Measurements from ENCODE around the gene PDZD2.

Gene PDZD2

GRCh38 chr5:32144378-32145207 is 505.7 kb downstream of the PDZD2 start:
- Histone ChIP-seq H3K27me3 (ENCODE audit: low read depth, low read length) (no peaks in the 10 kb centered on the region), H3K79me2 (ENCODE audit: low read length) (peaks cover 80% of the 10 kb centered on the region), H3K9me3 (ENCODE audit: insufficient read depth, low read length) (no peaks in the 10 kb centered on the region), H3K4me3 (ENCODE audit: low read length) (no peak overlapping the region), H3K4me1 (ENCODE audit: low read length) (no peaks in the 10 kb centered on the region), H3K4me2 (ENCODE audit: low read length) (no peak overlapping the region), H3K36me3 (replicated peaks; ENCODE audit: low read depth, low read length) (peaks cover 25% of the 10 kb centered on the region), H2AFZ (ENCODE audit: low read depth, low read length) (no peak overlapping the region), H3K9ac (ENCODE audit: low read length) (no peak overlapping the region), H4K20me1 (ENCODE audit: insufficient read depth, low read length) (peaks cover 62% of the 10 kb centered on the region), H3K27ac (ENCODE audit: low read length) (no peak overlapping the region)
- no peak for TF ChIP-seq CTCF (IDR thresholded peaks at IDR 0.05; ENCODE audit: low read depth, low read length)
- no peak for TF ChIP-seq EZH2phosphoT487 (IDR thresholded peaks at IDR 0.05; ENCODE audit: low read depth)

GRCh38 chr5:32145378-32145777 is 506.4 kb downstream of the PDZD2 start:
- no peak overlapping the region for H3K27ac ChIP-seq (ENCODE audit: low read length)
- no peak overlapping the region for H3K9ac ChIP-seq (ENCODE audit: low read length)
- TF ChIP-seq CTCF (IDR thresholded peaks at IDR 0.05; ENCODE audit: low read depth, low read length): no peak
- no peak for TF ChIP-seq EZH2phosphoT487 (IDR thresholded peaks at IDR 0.05; ENCODE audit: low read depth)
- no peak overlapping the region for H3K4me3 ChIP-seq (ENCODE audit: low read length)
- H3K36me3 ChIP-seq (replicated peaks; ENCODE audit: low read depth, low read length): peaks cover 24% of the 10 kb centered on the region
- H3K4me2 ChIP-seq (ENCODE audit: low read length): no peak overlapping the region
- no peaks in the 10 kb centered on the region for H3K27me3 ChIP-seq (ENCODE audit: low read depth, low read length)
- H3K9me3 ChIP-seq (ENCODE audit: insufficient read depth, low read length): no peaks in the 10 kb centered on the region
- peaks cover 82% of the 10 kb centered on the region for H3K79me2 ChIP-seq (ENCODE audit: low read length)
- H4K20me1 ChIP-seq (ENCODE audit: insufficient read depth, low read length): peaks cover 65% of the 10 kb centered on the region
- no peaks in the 10 kb centered on the region for H3K4me1 ChIP-seq (ENCODE audit: low read length)
- H2AFZ ChIP-seq (ENCODE audit: low read depth, low read length): no peak overlapping the region

- Histone ChIP-seq H3K27ac (ENCODE audit: low read length) (no peak overlapping the region), H3K79me2 (ENCODE audit: low read length) (peaks cover 89% of the 10 kb centered on the region), H4K20me1 (ENCODE audit: insufficient read depth, low read length) (peaks cover 80% of the 10 kb centered on the region), H3K9ac (ENCODE audit: low read length) (no peak overlapping the region), H3K36me3 (replicated peaks; ENCODE audit: low read depth, low read length) (peaks cover 22% of the 10 kb centered on the region), H3K4me3 (ENCODE audit: low read length) (no peak overlapping the region), H2AFZ (ENCODE audit: low read depth, low read length) (no peak overlapping the region), H3K4me2 (ENCODE audit: low read length) (no peak overlapping the region), H3K4me1 (ENCODE audit: low read length) (no peaks in the 10 kb centered on the region), H3K9me3 (ENCODE audit: insufficient read depth, low read length) (no peaks in the 10 kb centered on the region), H3K27me3 (ENCODE audit: low read depth, low read length) (no peaks in the 10 kb centered on the region)
- TF ChIP-seq EZH2phosphoT487 (IDR thresholded peaks at IDR 0.05; ENCODE audit: low read depth) (no peak), CTCF (IDR thresholded peaks at IDR 0.05; ENCODE audit: low read depth, low read length) (no peak)
Observed at GRCh38 chr5:32147236-32147635, 508.3 kb downstream of the PDZD2 start.

GRCh38 chr5:32147959-32148358 is 509.0 kb downstream of the PDZD2 start:
- no peak overlapping the region for H3K4me3 ChIP-seq (ENCODE audit: low read length)
- H3K36me3 ChIP-seq (replicated peaks; ENCODE audit: low read depth, low read length): peaks cover 26% of the 10 kb centered on the region
- no peak overlapping the region for H3K27ac ChIP-seq (ENCODE audit: low read length)
- H3K27me3 ChIP-seq (ENCODE audit: low read depth, low read length): no peaks in the 10 kb centered on the region
- H3K9ac ChIP-seq (ENCODE audit: low read length): no peak overlapping the region
- no peak overlapping the region for H2AFZ ChIP-seq (ENCODE audit: low read depth, low read length)
- H3K4me2 ChIP-seq (ENCODE audit: low read length): no peak overlapping the region
- H3K9me3 ChIP-seq (ENCODE audit: insufficient read depth, low read length): no peaks in the 10 kb centered on the region
- H3K79me2 ChIP-seq (ENCODE audit: low read length): peaks cover 96% of the 10 kb centered on the region
- H4K20me1 ChIP-seq (ENCODE audit: insufficient read depth, low read length): peaks cover 85% of the 10 kb centered on the region
- no peaks in the 10 kb centered on the region for H3K4me1 ChIP-seq (ENCODE audit: low read length)
- no peak for TF ChIP-seq EZH2phosphoT487 (IDR thresholded peaks at IDR 0.05; ENCODE audit: low read depth)
- TF ChIP-seq CTCF (IDR thresholded peaks at IDR 0.05; ENCODE audit: low read depth, low read length): no peak

Data from OCI-LY3 (cell line).